ENCODE measurements around the gene LIPH.

The LIPH gene

GRCh38 chr3:185537369-185537970 is 14.9 kb downstream of the LIPH start:
- DNase-seq: no peak

- DNase-seq: no peak
Measured at GRCh38 chr3:185534511-185534910, 17.9 kb downstream of the LIPH start.

GRCh38 chr3:185532901-185533300 is 19.5 kb downstream of the LIPH start:
- DNase-seq: peak; percentile 35

DNA sequence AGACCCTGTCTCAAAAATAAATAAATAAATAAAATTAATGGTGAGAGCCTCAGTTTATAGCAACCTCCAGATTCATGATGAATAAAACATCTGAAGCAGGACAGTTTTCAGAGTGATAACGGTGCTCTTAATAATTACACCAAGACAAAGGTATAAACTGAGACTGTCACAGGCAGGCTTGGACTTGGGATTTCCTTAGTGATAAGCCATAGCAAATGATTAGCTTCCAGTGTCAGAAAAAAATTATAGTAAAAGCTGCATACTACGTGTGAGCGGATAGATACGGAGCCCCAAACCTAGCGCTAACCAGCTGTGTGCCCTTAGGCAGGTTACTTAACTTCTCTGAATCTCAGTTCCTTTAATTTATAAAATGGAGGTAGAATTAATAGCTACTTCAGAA is 21.5 kb downstream of the LIPH start:
- no peak for DNase-seq

DNA sequence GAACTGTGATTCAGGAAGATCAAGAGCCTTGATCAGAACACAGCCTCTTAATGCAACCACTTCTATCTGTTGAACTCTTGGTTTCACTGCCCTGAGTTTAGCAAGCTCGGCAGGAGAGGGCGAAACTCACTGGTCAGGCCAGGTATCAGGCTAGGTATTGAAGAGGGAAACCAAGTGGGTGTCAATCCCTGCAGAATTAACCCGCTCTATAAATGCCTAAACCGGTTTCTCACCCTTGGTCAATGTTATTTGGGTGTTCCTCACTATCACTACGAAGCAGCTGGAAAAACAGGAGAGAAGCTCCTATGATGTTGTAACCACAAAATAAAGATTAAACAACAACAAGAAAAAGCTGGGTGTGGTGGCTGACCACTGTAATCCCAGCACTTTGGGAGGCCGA is 23.9 kb downstream of the LIPH start:
- no peak for DNase-seq

- DNase-seq: no peak
Measured at GRCh38 chr3:185527364-185527763, 25.0 kb downstream of the LIPH start.

- DNase-seq: no peak
Measured at GRCh38 chr3:185526349-185526951, 25.9 kb downstream of the LIPH start.

GRCh38 chr3:185521349-185522138 is 30.8 kb downstream of the LIPH start:
- no peak for DNase-seq

DNA sequence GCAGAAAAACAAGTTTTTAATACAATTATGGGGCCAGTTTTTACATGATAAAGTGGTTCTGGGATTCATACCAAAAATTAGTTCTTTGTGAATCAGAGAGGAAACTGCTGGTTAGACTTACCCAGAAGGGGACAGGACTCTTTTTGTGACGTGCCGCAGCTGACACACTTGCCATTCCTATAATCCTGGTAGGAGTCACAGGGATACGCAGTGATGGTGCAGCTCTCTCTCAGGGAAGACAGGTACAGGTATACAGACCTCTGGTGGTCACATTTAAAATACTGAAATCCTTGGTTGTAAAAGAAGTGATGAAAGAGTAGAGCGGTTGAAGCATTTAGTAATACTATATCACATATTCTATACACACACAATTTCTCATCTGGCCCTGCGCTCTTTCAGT is 33.4 kb downstream of the LIPH start:
- DNase-seq: no peak

DNA sequence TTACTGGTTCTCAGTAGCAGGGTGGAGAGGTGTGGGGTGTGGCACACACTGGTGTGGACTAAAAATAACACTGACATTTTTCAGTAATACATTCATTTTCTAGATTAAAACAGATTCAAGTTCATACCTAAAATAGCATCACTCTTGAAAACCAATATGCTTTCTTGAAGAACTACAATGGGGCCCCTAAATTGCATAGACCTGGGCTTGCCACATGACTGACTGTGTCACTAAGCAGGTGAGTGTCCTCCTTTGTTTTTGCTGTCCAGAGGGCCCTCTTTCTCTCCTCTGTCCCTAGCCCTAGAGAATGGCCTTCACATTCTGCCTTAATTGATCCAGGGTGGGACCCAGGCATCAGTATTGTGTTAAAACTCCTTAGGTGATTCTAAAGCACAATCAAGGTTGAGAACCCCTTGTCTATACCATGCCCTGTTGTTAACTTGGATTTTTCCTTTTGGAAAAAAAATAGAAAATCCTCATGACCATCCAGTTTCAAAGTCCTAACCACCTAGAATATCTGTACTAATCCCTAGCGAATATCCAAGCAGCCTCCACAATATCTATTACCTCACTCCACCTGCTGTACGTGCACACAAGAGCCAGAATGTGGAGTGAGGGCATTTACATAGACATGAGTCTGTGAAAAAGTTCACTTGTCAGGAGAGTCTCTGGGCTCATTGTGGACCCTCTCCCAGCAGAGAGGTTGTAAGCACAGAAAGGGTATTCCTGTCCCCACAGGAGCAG is 34.8 kb downstream of the LIPH start:
- no peak for DNase-seq

GRCh38 chr3:185511711-185512110 is 40.7 kb downstream of the LIPH start:
- no peak for DNase-seq

DNA sequence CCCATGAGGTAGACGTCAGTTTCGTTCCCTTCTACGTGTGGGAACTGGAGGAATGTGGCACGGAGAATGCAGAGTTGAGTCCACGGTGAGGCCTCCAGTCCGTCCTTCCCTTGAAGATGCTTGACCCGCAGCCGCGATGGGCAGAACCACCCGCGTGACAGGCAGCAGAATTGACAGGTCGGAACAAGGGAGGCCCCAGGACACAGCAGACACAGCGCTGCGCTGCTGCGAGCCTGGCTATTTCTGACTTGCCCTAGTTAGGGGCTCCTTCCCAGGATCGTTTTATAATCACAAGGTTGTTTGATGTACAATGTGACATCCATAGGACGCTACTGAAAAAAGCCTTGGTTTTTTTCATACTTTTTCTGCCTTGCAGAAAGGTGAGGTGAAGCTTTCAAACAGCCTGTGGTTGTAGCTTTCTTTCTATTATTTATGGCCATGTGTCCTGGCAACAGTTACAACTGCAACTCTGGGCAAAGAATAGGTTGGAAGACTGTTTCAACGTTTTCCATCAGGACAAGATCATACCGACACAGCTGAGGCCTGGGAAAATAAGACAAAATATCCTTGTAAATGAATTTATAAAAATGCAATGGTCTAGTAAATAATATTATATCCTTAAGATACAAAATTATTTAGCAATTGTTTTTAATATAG is 43.9 kb downstream of the LIPH start:
- no peak for DNase-seq

GRCh38 chr3:185507883-185508282 is 44.5 kb downstream of the LIPH start:
- DNase-seq: no peak

GRCh38 chr3:185504636-185505035 is 47.8 kb downstream of the LIPH start:
- DNase-seq: no peak

DNA sequence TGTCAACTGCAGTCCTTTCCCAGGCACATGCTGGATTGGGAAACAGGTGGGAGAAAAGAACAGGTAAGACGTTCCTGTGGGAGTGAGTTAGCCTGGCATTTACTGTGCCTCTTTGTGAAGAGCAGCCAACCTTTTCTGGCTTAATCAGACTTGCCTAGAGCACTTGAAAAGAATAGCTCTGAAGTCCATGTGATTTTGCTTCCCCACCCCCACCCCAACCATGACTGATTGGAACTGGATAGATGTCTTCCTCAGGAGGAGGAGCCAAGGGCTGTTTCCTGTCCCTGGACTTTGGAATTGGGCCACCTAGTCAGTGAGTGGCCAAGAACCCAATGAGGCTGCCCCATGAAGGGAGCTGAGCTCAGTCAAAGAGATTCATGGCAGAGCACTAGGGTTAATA is 48.9 kb downstream of the LIPH start:
- DNase-seq: no peak

DNA sequence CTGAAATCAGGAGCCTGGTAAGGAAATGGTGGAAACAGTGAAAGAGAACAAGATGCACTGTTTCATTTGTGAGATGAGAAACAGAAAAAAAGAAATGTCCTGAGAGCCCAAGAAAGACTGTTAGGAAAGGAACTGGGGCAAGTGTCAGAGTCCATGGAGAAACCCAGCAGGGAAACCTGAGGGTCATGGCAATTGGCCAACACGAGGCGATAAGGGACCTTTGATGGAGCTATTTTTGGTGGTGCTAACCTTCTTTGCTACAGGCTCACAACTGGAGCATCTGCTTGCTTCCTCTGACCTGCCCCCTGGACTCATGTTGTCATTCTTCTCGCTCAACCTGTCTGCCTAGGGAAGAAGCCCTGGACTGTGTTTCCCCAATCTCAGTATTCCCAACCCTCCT is 49.4 kb downstream of the LIPH start:
- DNase-seq: no peak

DNA sequence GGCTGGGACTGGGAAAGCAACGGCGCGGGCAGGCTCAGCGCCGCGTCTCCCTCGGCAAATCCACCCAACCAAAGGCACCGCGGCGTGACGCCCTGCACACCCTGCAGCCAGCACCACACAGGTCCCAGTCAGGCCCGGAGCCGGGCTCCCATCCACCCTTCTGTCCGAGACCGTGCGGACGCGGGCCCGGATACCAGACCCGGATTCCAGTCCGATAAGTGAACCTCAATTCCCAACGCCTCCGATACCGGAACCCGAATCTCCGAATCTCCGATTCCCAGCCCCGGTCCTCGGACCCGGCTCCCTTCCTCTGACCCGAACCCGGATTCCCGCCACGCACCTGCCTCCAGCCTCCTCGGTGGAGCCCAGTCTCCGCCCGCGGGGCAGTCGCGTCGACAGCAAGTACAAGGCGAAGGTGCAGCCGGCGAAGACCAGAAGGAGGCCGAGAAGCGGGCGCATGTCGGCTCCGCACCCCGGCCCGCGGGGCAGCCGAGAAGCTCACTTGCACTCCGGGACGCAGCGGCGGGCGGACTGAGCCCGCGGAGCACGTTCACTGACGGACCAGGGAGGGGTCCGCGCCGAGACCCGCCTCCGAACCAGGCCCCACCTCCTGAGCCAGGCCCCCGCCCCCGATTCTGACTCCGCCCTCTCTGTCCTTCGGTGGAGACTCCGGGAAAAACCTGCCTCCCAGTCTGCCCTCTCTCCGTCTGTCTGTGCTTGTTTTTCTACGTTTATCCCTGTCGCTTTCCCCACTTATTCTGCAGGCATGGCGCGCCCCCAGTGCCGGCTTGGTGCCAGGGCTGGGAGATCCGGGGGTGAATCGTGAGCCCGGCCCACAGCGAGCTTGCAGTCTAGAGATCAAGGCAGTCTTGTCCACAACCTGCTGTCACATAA is 53.6 kb downstream of the LIPH start, which contains the start of gene TMEM41A:
TMEM41A (minus strand) TSS at position 533 of the 894 bp plus-strand sequence; CDS start at position 459, 74 bp downstream.
- peak; percentile 94 for DNase-seq

DNA sequence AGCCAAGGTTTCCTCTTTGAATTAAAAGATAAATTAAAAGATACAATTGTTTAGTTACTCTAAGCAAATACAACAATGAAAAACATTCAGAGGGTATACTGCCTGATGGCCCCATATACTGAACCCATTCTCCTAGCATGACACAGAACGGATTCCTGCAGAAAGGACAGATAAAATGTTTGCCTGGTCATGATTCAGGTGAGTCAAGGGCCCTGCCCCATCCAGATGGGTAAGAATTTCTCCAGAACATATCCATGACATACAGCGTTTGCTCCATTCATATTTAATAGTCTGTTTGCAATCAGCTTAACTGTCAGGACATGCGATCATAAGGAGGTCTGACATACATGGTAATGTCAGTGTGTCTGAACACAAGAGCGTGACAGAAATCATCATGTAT is 62.1 kb downstream of the LIPH start:
- DNase-seq: no peak

DNA sequence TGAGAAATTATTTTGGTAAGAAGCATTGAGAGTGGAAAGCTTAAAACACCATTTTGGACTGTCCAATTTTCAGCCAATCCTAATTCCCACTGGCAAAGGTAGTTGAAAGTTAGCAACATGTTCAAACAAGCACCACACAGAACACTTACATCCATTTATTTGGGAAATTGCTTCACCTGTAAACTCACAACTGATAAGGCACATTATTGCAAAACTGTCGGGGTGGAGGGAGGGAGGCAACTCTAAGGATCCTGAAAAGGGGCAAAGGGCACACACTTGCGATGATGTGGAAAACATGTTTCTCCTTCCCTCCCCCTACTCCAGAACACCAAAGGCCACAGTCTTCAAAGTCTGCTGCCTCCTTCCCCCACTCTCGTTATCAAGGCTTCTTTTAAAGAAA is 62.9 kb downstream of the LIPH start:
- no peak for DNase-seq

- DNase-seq: no peak
Measured at GRCh38 chr3:185488465-185488864, 63.9 kb downstream of the LIPH start.

DNA sequence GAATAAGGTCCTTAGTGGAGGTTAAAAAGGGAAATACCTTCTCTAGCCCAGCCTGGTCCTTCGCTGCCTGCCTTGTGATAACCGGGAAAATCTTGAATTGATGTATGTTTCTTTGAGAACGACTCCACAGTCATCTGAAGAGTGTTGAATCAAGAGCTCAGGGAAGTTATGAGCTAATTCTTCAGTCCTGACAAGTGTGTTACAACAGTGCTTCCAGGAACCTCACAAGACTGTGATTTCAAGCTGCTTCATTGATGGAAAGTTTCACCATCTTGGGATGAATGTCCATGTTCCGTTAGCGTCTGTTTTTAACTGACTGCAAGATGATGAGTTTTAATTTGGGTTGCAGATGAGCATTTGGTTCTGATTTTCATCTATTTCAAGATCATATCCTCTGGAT is 66.0 kb downstream of the LIPH start:
- no peak for DNase-seq

GRCh38 chr3:185484296-185484695 is 68.1 kb downstream of the LIPH start:
- no peak for DNase-seq

Measured in midbrain (tissue), 1 donor.